K562 (cell line): ENCODE data around the gene GORASP1. TPM values are rescaled to one million over a fixed set of nuclear protein-coding genes. Genes with fewer than 3 reads are reported as not detected.

Source experiments
- ATAC-seq: fragments of 200-7000 bp; cut with Tn5 transposase; 3 replicates; pipeline ENCODE4 v1.9.1; 2020; ENCODE audit warnings: moderate library complexity
- BruUV-seq: library from RNA; stranded (reverse); fragments of 400-500 nt; replicated peaks from 2 replicates; lab custom pipeline; 2021; lab: Mats Ljungman, UMichigan
- CTCF ChIA-PET: fragments of 300-600 bp; formaldehyde crosslinking; extraction: SDS; loops from one replicate; lab custom pipeline; 2021; ENCODE audit warnings: low intra/inter-chr PET ratio; lab: Yijun Ruan, JAX
- POLR2A ChIA-PET: fragments of 300-600, 350-650 bp; sonication (Branson Sonifier 250); formaldehyde crosslinking; extraction: SDS; loops from one replicate; lab custom pipeline; 2021; ENCODE audit warnings: antibody characterized with exemption, inconsistent platforms; lab: Yijun Ruan, JAX
- DNase-seq, 4 experiments: peaks; one replicate each; pipeline versions ENCODE4 v3.0.0 to v3.0.0-alpha.2; 2011 to 2018; ENCODE audit warnings: low spot score in 3 of 4, mixed read lengths in 3 of 4; ENCODE audit errors: extremely low read depth in 1 of 4
- FAIRE-seq: peaks from 2 replicates; lab custom pipeline; 2011; peaks lifted over from hg19 to GRCh38; lab: Jason Lieb, UNC
- H2AFZ ChIP-seq: 2 replicates; pipeline ENCODE4 v1.6.0; 2011; ENCODE audit warnings: low read depth, low read length, control low read depth, inconsistent platforms
- H3K27ac ChIP-seq: fragments of 200-600 bp; 3 replicates; pipeline ENCODE4 v1.8.0; 2011; ENCODE audit warnings: low read depth, mild to moderate bottlenecking, control low read depth, inconsistent platforms, low read length, moderate library complexity, mixed read lengths; ENCODE audit errors: extremely low read depth
- H3K27me3 ChIP-seq, 2 experiments: fragments of 300-600 bp in 1 of 2; 2 replicates in 1 of 2; 3 replicates in 1 of 2; pipeline versions ENCODE4 v1.6.0 to v1.8.0; 2011; ENCODE audit warnings: inconsistent platforms in 2 of 2, low read length in 2 of 2, mild to moderate bottlenecking in 1 of 2, mixed read lengths in 1 of 2, moderate library complexity in 1 of 2; ENCODE audit not compliant: control insufficient read depth in 2 of 2, insufficient read depth in 2 of 2
- H3K36me3 ChIP-seq: fragments of 300-600 bp; 3 replicates; pipeline ENCODE4 v1.8.0; 2011; ENCODE audit warnings: mild to moderate bottlenecking, low read length, inconsistent platforms; ENCODE audit not compliant: control insufficient read depth, insufficient read depth
- H3K4me1 ChIP-seq, 2 experiments: fragments of 200-600 bp in 1 of 2; replicated peaks in 1 of 2; 2 replicates in 1 of 2; 3 replicates in 1 of 2; pipeline versions ENCODE4 v1.5.1 to v1.8.0; 2011; ENCODE audit warnings: inconsistent platforms in 2 of 2, low read length in 2 of 2, mild to moderate bottlenecking in 1 of 2, mixed read lengths in 1 of 2, moderate library complexity in 1 of 2; ENCODE audit not compliant: control insufficient read depth in 2 of 2, insufficient read depth in 2 of 2
- H3K4me2 ChIP-seq: 2 replicates; pipeline ENCODE4 v1.6.1; 2011; ENCODE audit warnings: low read length, control low read depth, inconsistent platforms, mixed read lengths; ENCODE audit not compliant: insufficient read depth
- H3K4me3 ChIP-seq: fragments of 200-600 bp; sonication (generic), shearing (Covaris generic); 2 replicates; pipeline ENCODE4 v1.5.1; 2016; ENCODE audit warnings: control low read depth, inconsistent platforms
- H3K79me2 ChIP-seq: fragments of 200-600 bp; 3 replicates; pipeline ENCODE4 v1.8.0; 2011; ENCODE audit warnings: low read length, inconsistent platforms; ENCODE audit not compliant: control insufficient read depth, insufficient read depth
- H3K9ac ChIP-seq, 2 experiments: 2 replicates each; pipeline versions ENCODE4 v1.6.0 to v1.6.1; 2011; ENCODE audit warnings: low read depth in 2 of 2, low read length in 2 of 2, control low read depth in 1 of 2, inconsistent platforms in 1 of 2, mild to moderate bottlenecking in 1 of 2, mixed read lengths in 1 of 2; ENCODE audit not compliant: insufficient read depth in 1 of 2
- H3K9me1 ChIP-seq: one replicate; pipeline ENCODE4 v1.6.0; 2011; ENCODE audit warnings: inconsistent platforms, mild to moderate bottlenecking, low read length, moderate library complexity; ENCODE audit not compliant: control insufficient read depth, insufficient read depth
- H3K9me3 ChIP-seq: replicated peaks from 2 replicates; pipeline ENCODE4 v1.5.1; 2011; ENCODE audit warnings: low read depth, low read length, inconsistent platforms; ENCODE audit not compliant: control insufficient read depth, insufficient read depth
- H4K20me1 ChIP-seq: replicated peaks from 2 replicates; pipeline ENCODE4 v1.6.1; 2011; ENCODE audit warnings: low read length, inconsistent platforms, mixed read lengths; ENCODE audit not compliant: control insufficient read depth, insufficient read depth
- CREM ChIP-seq: IDR thresholded peaks from 2 replicates; pipeline ENCODE4 v1.6.1; 2014; ENCODE audit warnings: antibody characterized with exemption, low read depth
- DPF2 ChIP-seq: fragments of 450-650 bp; IDR thresholded peaks from 2 replicates; pipeline ENCODE4 v1.6.1; 2016
- GATA2 ChIP-seq: sonication (generic); formaldehyde crosslinking; IDR thresholded peaks from 2 replicates; pipeline ENCODE4 v1.4.0; 2020; ENCODE audit warnings: mild to moderate bottlenecking, missing genetic modification reagents
- MCM5 ChIP-seq: fragments of 450-650 bp; IDR thresholded peaks from 2 replicates; pipeline ENCODE4 v1.6.1; 2016; ENCODE audit warnings: low read depth
- NFIC ChIP-seq: fragments of 450-650 bp; IDR thresholded peaks from 2 replicates; pipeline ENCODE4 v1.6.1; 2017; ENCODE audit warnings: mild to moderate bottlenecking, inconsistent platforms
- SMARCA5 ChIP-seq: fragments of 450-650 bp; IDR thresholded peaks from 2 replicates; pipeline ENCODE4 v1.6.1; 2016
- ZC3H8 ChIP-seq: fragments of 450-650 bp; IDR thresholded peaks from 2 replicates; pipeline ENCODE4 v1.6.1; 2017
- WGBS: fragments of 100-300 bp; shearing (Covaris generic); methylation state at CpG from one replicate; pipeline ENCODE4 v1.1.6; 2016; ENCODE audit warnings: low coverage, mixed read lengths; ENCODE audit not compliant: insufficient coverage; ENCODE audit errors: missing lambda C conversion rate; 5-methylcytosine and 5-hydroxymethylcytosine counted together
- in situ Hi-C: fragments of 300-500 bp; cut with MboI; formaldehyde crosslinking; loops from 4 replicates; pipeline ENCODE4 v1.15.0; 2018; ENCODE audit warnings: inconsistent platforms, mixed read lengths
- intact Hi-C: fragments of 100-400 bp; cut with micrococcal nuclease; formaldehyde crosslinking; loops from 2 replicates; pipeline ENCODE4 v1.14.2; 2022
- polyA plus RNA-seq, 8 experiments: library from polyadenylated mRNA; depleted of rRNA in 4 of 8; stranded (reverse) in 5 of 8; unstranded in 3 of 8; fragments of >200 nt; fragmentation: Nextera tagmentation in 2 of 8; fragmentation: Illumina TruSeq in 1 of 8; extraction: Ambion mirVana in 2 of 8; extraction: Trizol in 1 of 8; gene quantifications; 2 replicates each; pipeline versions ENCODE4 v1.2.1 to v1.2.3, GENCODE V29; 2011 to 2014; ENCODE audit warnings: inconsistent platforms in 1 of 8, missing spikeins in 1 of 8
- total RNA-seq, 7 experiments: library from RNA; depleted of rRNA in 6 of 7; stranded (reverse); fragments of >200 nt in 6 of 7; fragmentation: Illumina TruSeq in 2 of 7; extraction: Trizol in 2 of 7; gene quantifications; 2 replicates each; pipeline versions ENCODE4 v1.2.1 to v1.2.3, GENCODE V29; 2011 to 2021; ENCODE audit warnings: low replicate concordance in 1 of 7
- TF ChIP-seq, protein P1 (sequence below): sonication (generic); formaldehyde crosslinking; IDR thresholded peaks from 2 replicates; pipeline ENCODE4 v1.8.0; 2023; ENCODE audit warnings: mild to moderate bottlenecking, missing genetic modification reagents
- TF ChIP-seq, protein P2 (sequence below): sonication (generic); formaldehyde crosslinking; IDR thresholded peaks from 2 replicates; pipeline ENCODE4 v1.8.0; 2022; ENCODE audit warnings: mild to moderate bottlenecking, missing genetic modification reagents, borderline replicate concordance

Gene GORASP1
- total and polyA plus RNA-seq, 9 of the 15 experiments (the other 6 are each of a cell fraction or from before 2014, with no cell fraction given) = 8.4 to 87.9 (median 67.6) TPM

DNA sequence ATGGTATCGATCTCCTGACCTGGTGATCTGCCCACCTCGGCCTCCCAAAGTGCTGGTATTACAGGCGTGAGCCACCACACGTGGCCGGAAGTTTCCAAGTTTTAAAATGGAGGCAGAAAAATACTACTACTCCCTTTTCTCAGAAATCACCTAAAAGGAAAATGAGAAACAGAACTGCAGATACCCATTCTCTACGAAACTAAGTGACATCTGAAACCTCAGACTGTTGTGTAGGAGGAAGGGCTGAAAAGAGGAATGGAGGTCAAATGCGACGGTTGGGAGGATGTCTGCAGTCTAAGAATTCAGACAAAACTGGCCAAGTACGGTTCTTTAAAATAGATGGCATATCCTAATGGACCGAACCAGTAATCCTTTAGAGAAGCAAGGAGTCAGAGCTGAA, 31.5 kb downstream of the GORASP1 start:
- no peaks in the 10 kb centered on the region for H3K9me3 ChIP-seq
- H3K9ac ChIP-seq = no peak overlapping the region
- intact Hi-C loops = no loop called here
- H3K4me2 ChIP-seq = no peak overlapping the region
- no peaks in the 10 kb centered on the region for H3K9me1 ChIP-seq
- no peak for DNase-seq
- H3K27me3 ChIP-seq = no peaks in the 10 kb centered on the region
- in situ Hi-C loops = no loop called here
- no peaks in the 10 kb centered on the region for H4K20me1 ChIP-seq
- H3K36me3 ChIP-seq = peaks cover 56% of the 10 kb centered on the region
- BruUV-seq = no TSS peak
- TF ChIP-seq, protein P1, sequence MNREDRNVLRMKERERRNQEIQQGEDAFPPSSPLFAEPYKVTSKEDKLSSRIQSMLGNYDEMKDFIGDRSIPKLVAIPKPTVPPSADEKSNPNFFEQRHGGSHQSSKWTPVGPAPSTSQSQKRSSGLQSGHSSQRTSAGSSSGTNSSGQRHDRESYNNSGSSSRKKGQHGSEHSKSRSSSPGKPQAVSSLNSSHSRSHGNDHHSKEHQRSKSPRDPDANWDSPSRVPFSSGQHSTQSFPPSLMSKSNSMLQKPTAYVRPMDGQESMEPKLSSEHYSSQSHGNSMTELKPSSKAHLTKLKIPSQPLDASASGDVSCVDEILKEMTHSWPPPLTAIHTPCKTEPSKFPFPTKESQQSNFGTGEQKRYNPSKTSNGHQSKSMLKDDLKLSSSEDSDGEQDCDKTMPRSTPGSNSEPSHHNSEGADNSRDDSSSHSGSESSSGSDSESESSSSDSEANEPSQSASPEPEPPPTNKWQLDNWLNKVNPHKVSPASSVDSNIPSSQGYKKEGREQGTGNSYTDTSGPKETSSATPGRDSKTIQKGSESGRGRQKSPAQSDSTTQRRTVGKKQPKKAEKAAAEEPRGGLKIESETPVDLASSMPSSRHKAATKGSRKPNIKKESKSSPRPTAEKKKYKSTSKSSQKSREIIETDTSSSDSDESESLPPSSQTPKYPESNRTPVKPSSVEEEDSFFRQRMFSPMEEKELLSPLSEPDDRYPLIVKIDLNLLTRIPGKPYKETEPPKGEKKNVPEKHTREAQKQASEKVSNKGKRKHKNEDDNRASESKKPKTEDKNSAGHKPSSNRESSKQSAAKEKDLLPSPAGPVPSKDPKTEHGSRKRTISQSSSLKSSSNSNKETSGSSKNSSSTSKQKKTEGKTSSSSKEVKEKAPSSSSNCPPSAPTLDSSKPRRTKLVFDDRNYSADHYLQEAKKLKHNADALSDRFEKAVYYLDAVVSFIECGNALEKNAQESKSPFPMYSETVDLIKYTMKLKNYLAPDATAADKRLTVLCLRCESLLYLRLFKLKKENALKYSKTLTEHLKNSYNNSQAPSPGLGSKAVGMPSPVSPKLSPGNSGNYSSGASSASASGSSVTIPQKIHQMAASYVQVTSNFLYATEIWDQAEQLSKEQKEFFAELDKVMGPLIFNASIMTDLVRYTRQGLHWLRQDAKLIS (CRISPR knock-in tag) = no peak
- TF ChIP-seq ZC3H8 (no peak), SMARCA5 (no peak), NFIC (no peak), DPF2 (no peak), CREM (no peak), MCM5 (no peak), GATA2 (no peak)
- TF ChIP-seq, protein P2, sequence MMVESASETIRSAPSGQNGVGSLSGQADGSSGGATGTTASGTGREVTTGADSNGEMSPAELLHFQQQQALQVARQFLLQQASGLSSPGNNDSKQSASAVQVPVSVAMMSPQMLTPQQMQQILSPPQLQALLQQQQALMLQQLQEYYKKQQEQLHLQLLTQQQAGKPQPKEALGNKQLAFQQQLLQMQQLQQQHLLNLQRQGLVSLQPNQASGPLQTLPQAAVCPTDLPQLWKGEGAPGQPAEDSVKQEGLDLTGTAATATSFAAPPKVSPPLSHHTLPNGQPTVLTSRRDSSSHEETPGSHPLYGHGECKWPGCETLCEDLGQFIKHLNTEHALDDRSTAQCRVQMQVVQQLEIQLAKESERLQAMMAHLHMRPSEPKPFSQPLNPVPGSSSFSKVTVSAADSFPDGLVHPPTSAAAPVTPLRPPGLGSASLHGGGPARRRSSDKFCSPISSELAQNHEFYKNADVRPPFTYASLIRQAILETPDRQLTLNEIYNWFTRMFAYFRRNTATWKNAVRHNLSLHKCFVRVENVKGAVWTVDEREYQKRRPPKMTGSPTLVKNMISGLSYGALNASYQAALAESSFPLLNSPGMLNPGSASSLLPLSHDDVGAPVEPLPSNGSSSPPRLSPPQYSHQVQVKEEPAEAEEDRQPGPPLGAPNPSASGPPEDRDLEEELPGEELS (CRISPR knock-in tag) = no peak
- TF ChIP-seq, all 486 proteins: peak for 0
- WGBS = 95% methylated on average over 10 of the region's 10 CpGs
- H3K79me2 ChIP-seq = no peaks in the 10 kb centered on the region
- ChIA-PET CTCF (no interaction called here), POLR2A (interaction anchor here (0.6 kb wide), 1 partner anchor 16 kb away, joined by 4 read pairs; no protein-coding TSS in a partner anchor)
- H2AFZ ChIP-seq = no peak overlapping the region
- ATAC-seq (no peak), FAIRE-seq (no peak)
- H3K4me3 ChIP-seq = no peak overlapping the region
- H3K4me1 ChIP-seq = 0 out of 5 replicates have a peak, but pooled peaks cover 0 to 2% of the 10 kb centered on the region in 2 experiments
- no peak overlapping the region for H3K27ac ChIP-seq
